Measurements from ENCODE around the gene ANKHD1. TPM values are rescaled to one million over a fixed set of nuclear protein-coding genes. Genes with fewer than 3 reads are reported as not detected.
"Not testable (repeated sequence)": the region's sequence is repeated elsewhere in the genome, so short reads cannot be mapped to it uniquely, and the experiment has no call there.

The ANKHD1 gene
- total and polyA plus RNA-seq, 5 donors: 36.1 to 69.1 (median 60.7) TPM

DNA sequence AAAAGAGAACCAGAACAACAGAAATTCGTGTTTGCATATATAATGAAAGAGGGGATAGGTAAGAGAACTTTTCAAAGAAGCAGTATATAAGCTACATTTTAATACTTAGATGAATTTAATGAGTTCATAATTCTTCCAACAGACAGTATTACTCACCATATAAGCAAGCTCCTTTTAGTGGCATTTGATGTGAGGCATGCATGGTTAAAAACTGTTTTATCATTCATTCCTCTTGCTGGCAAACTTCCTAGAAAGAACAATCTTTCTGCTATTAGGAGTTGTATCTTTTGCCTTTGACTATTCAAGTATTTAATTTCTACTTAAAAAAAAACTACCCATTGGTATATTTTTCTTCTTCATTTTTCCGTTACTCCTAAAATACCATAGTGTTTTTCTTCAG is 80.1 kb downstream of the ANKHD1 start:
- no peak overlapping the region for H3K4me3 ChIP-seq (ENCODE audit: low read length)
- intact Hi-C loops (cut with DNase I): no loop called here
- H3K27ac ChIP-seq (ENCODE audit: low read length): no peak overlapping the region
- no peaks in the 10 kb centered on the region for H3K27me3 ChIP-seq (ENCODE audit: control insufficient read depth, insufficient read depth)
- no peaks in the 10 kb centered on the region for H3K9me3 ChIP-seq (ENCODE audit: control insufficient read depth, low read length)
- no peak for DNase-seq
- 69% methylated on average over 2 of the region's 2 CpGs for WGBS
- no peaks in the 10 kb centered on the region for H3K4me1 ChIP-seq (ENCODE audit: control insufficient read depth, insufficient read depth, low read length)
- ATAC-seq: no peak

DNA sequence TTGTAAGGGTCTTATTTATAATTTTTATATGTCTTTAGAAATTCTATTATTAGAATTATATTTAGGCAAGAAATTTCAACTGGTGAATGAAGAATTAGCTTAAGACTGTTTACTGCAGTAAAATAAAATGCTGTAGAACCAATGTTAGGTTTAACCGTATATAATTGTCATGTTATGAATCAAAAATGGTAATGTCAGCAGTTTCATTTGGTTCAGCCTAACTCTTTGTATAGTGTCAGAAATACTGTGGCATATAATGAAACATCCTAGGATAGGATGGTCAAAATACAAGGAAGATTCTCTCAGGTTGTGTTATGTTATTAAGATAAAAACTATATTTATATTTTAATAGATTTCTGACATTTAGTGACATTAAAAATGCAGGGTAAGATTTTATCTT is 81.4 kb downstream of the ANKHD1 start:
- no peak for ATAC-seq
- Histone ChIP-seq H3K4me3 (ENCODE audit: low read length) (no peak overlapping the region), H3K27ac (ENCODE audit: low read length) (no peak overlapping the region), H3K9me3 (ENCODE audit: control insufficient read depth, low read length) (no peaks in the 10 kb centered on the region), H3K27me3 (ENCODE audit: control insufficient read depth, insufficient read depth) (no peaks in the 10 kb centered on the region), H3K4me1 (ENCODE audit: control insufficient read depth, insufficient read depth, low read length) (no peaks in the 10 kb centered on the region)
- DNase-seq: no peak
- WGBS: 89% methylated on average over 1 of the region's 1 CpG
- intact Hi-C loops (cut with DNase I): no loop called here

DNA sequence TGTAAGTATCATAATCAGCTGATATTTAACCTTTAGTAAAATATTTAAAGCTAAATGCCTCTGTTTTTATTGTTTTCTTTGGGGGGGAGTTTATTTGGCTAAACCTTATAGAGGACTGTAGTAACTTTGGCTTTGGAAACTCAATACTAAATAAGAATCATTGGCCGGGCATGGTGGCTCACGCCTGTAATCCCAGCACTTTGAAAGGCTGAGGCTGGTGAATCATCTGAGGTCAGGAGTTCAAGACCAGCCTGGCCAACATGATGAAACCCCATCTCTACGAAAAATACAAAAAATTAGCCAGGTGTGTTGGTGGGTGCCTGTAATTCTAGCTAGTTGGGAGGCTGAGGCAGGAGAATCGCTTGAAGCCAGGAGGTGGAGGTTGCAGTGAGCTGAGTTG is 86.5 kb downstream of the ANKHD1 start:
- H3K9me3 ChIP-seq (ENCODE audit: control insufficient read depth, low read length); H3K4me3 ChIP-seq (ENCODE audit: low read length); ATAC-seq; intact Hi-C loops (cut with DNase I); H3K27me3 ChIP-seq (ENCODE audit: control insufficient read depth, insufficient read depth); H3K4me1 ChIP-seq (ENCODE audit: control insufficient read depth, insufficient read depth, low read length); DNase-seq; H3K27ac ChIP-seq (ENCODE audit: low read length): not testable (repeated sequence)
- 95% methylated on average over 4 of the region's 4 CpGs for WGBS

DNA sequence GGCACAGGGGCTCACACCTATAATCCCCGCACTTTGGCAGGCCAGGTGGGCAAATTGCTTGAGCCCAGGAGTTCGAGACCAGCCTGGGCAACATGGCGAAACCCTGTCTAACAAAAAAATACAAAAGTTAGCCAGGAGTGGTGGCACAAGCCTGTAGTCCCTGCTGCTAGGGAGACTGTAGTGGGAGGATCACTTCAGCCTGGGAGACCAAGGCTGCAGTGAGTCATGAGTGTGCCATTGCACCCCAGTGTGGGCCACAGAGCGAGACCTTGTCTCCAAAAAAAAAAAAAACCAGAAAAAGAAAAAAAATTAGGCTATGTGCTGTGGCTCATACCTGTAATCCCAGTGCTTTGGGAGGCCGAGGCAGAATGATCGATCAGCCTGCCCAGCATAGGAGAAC is 87.3 kb downstream of the ANKHD1 start:
- Histone ChIP-seq H3K9me3 (ENCODE audit: control insufficient read depth, low read length) (no peaks in the 10 kb centered on the region), H3K4me3 (ENCODE audit: low read length) (no peak overlapping the region), H3K27ac (ENCODE audit: low read length) (no peak overlapping the region), H3K27me3 (ENCODE audit: control insufficient read depth, insufficient read depth) (no peaks in the 10 kb centered on the region), H3K4me1 (ENCODE audit: control insufficient read depth, insufficient read depth, low read length) (no peaks in the 10 kb centered on the region)
- intact Hi-C loops (cut with DNase I): no loop called here
- WGBS: 98% methylated on average over 6 of the region's 6 CpGs
- ATAC-seq (no peak), DNase-seq (no peak)

DNA sequence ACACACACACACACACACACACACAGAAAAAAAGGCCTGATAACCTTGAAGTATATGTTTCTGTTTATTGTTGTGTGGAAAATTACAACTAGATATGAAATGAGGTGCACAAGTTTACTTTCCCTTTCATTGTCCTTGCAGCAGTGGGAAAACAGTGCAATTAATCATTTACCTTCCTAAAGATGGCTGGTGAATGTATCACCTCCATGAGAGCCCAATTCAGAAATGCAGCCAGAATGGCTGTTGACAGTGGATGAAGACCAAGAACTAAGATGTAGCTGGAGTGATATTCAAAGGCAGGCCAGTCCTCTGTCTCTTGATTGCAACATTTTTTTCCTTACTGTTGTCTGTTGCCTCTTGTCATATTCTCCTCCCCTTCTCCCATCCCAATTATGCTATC is 96.3 kb downstream of the ANKHD1 start:
- no peaks in the 10 kb centered on the region for H3K27me3 ChIP-seq (ENCODE audit: control insufficient read depth, insufficient read depth)
- H3K4me3 ChIP-seq (ENCODE audit: low read length): no peak overlapping the region
- intact Hi-C loops (cut with DNase I): no loop called here
- no peaks in the 10 kb centered on the region for H3K9me3 ChIP-seq (ENCODE audit: control insufficient read depth, low read length)
- DNase-seq: no peak
- no peak for ATAC-seq
- H3K27ac ChIP-seq (ENCODE audit: low read length): no peak overlapping the region
- H3K4me1 ChIP-seq (ENCODE audit: control insufficient read depth, insufficient read depth, low read length): no peaks in the 10 kb centered on the region

DNA sequence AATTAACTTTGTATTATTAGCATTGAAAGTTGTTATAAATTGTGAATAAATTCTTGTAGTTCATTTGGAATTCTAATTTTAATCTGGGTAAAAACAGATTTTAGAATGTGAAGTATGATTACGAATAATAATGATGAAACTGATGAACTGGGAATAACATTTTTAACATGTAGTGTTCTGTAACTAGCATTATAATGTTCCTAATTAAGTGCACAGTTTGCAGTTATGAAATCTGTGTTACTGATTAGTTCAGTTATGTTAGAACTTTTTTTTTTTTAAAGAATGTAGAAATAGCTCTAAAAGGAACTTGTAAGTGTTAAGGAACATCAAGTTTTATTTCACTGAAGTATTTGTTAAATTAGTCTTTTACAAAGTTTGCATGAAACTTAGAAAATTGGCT is 97.0 kb downstream of the ANKHD1 start:
- intact Hi-C loops (cut with DNase I): no loop called here
- no peak for ATAC-seq
- Histone ChIP-seq H3K27ac (ENCODE audit: low read length) (no peak overlapping the region), H3K4me1 (ENCODE audit: control insufficient read depth, insufficient read depth, low read length) (no peaks in the 10 kb centered on the region), H3K4me3 (ENCODE audit: low read length) (no peak overlapping the region), H3K9me3 (ENCODE audit: control insufficient read depth, low read length) (no peaks in the 10 kb centered on the region), H3K27me3 (ENCODE audit: control insufficient read depth, insufficient read depth) (no peaks in the 10 kb centered on the region)
- 87% methylated on average over 1 of the region's 1 CpG for WGBS
- DNase-seq: no peak

DNA sequence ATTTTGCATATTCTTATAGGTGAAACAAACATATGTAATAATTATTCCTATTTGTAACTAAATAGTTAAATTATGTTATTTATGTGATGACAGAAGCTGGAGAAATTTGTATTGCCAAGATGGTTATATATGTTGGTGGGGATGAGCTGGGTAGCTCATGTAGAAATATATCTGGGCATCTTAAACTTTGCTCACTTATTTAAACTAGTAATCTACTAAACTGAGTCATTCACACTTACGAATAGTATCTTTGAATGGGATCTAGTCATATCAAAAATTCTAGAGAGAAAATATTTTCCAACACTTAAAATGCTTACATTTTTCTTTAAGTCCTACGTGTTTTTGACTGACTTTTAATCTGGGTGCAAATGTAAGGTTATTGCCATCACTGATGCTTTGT is 101.2 kb downstream of the ANKHD1 start:
- Histone ChIP-seq H3K27ac (ENCODE audit: low read length) (no peak overlapping the region), H3K27me3 (ENCODE audit: control insufficient read depth, insufficient read depth) (no peaks in the 10 kb centered on the region), H3K4me3 (ENCODE audit: low read length) (no peak overlapping the region), H3K9me3 (ENCODE audit: control insufficient read depth, low read length) (no peaks in the 10 kb centered on the region), H3K4me1 (ENCODE audit: control insufficient read depth, insufficient read depth, low read length) (no peaks in the 10 kb centered on the region)
- ATAC-seq (no peak), DNase-seq (no peak)
- intact Hi-C loops (cut with DNase I): no loop called here
- 93% methylated on average over 2 of the region's 2 CpGs for WGBS

DNA sequence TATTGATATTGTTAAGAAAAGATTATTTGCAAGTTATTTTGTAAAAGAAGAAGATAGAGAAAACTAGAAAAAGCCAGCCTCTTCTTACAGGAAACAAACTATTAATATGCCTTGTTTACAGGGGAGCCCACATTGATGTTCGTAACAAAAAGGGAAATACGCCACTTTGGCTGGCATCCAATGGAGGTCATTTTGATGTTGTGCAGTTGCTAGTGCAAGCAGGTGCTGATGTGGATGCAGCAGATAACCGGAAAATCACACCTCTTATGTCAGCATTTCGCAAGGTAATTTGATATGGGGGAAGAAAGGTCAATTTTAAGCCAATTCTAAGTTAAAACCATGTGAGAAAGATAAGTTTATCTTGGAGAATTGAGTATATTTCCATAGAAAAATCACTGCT is 108.3 kb downstream of the ANKHD1 start:
- intact Hi-C loops (cut with DNase I): no loop called here
- H3K27ac ChIP-seq (ENCODE audit: low read length): no peak overlapping the region
- no peaks in the 10 kb centered on the region for H3K4me1 ChIP-seq (ENCODE audit: control insufficient read depth, insufficient read depth, low read length)
- WGBS: 60% methylated on average over 4 of the region's 4 CpGs
- no peak overlapping the region for H3K4me3 ChIP-seq (ENCODE audit: low read length)
- ATAC-seq (no peak), DNase-seq (no peak)
- no peaks in the 10 kb centered on the region for H3K27me3 ChIP-seq (ENCODE audit: control insufficient read depth, insufficient read depth)
- H3K9me3 ChIP-seq (ENCODE audit: control insufficient read depth, low read length): no peaks in the 10 kb centered on the region

DNA sequence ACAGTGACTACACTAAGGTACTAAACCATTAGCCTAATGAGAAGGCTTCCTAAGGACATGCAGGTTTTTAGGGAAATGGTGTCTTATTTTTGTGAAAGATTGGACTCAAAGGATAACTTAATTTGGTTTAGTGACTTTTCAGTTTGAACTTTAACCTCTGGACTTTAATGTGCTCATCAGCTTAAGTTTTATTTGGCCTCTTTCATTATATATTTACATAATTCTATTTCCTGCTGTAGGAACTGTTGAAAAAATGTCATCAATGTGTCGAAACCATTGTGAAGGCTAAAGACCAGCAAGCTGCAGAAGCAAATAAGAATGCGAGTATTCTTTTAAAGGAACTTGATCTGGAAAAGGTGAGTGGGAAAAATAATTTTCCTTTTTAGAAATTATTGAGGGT is 111.5 kb downstream of the ANKHD1 start:
- ATAC-seq (no peak), DNase-seq (no peak)
- H3K4me3 ChIP-seq (ENCODE audit: low read length): no peak overlapping the region
- H3K9me3 ChIP-seq (ENCODE audit: control insufficient read depth, low read length): no peaks in the 10 kb centered on the region
- intact Hi-C loops (cut with DNase I): no loop called here
- WGBS: 96% methylated on average over 2 of the region's 2 CpGs
- H3K27ac ChIP-seq (ENCODE audit: low read length): no peak overlapping the region
- no peaks in the 10 kb centered on the region for H3K27me3 ChIP-seq (ENCODE audit: control insufficient read depth, insufficient read depth)
- H3K4me1 ChIP-seq (ENCODE audit: control insufficient read depth, insufficient read depth, low read length): no peaks in the 10 kb centered on the region

DNA sequence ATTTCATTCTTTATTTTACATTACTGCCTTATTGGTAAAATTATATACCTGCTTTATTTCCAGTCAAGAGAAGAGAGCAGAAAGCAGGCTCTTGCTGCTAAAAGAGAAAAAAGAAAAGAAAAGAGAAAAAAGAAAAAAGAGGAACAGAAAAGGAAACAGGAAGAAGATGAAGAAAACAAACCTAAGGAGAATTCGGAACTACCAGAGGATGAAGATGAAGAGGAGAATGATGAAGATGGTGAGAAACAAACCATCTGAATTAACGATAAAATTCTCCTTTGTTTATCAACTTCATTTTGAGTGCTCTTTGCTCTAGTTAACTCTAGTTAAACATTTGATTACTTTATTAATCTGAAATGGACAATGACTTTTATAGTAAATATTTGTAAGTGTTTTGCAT is 122.4 kb downstream of the ANKHD1 start:
- no peak for ATAC-seq
- Histone ChIP-seq H3K27me3 (ENCODE audit: control insufficient read depth, insufficient read depth) (no peaks in the 10 kb centered on the region), H3K27ac (ENCODE audit: low read length) (no peak overlapping the region), H3K4me1 (ENCODE audit: control insufficient read depth, insufficient read depth, low read length) (no peaks in the 10 kb centered on the region), H3K4me3 (ENCODE audit: low read length) (no peak overlapping the region), H3K9me3 (ENCODE audit: control insufficient read depth, low read length) (no peaks in the 10 kb centered on the region)
- no peak for DNase-seq
- intact Hi-C loops (cut with DNase I): no loop called here
- WGBS: 88% methylated on average over 2 of the region's 2 CpGs

DNA sequence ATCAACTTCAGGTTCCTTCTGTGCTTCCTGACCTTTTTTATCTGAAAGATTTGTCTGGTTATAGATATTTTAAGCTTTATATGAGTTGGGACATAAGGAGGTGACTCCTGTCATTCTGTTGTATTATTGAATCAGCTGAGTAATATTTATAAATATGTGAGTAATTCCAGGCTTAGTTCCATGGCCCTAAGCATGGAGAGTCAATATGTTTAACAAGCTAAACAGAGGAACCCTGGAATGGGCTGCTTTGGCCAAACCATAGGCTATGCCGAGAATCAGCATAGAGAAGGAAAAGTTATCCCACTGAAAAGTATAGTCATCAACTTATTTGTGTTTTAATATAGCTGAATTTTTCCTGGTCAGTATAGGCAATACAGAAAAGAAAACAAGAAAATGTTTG is 138.6 kb downstream of the ANKHD1 start:
- DNase-seq: no peak
- intact Hi-C loops (cut with DNase I): no loop called here
- no peaks in the 10 kb centered on the region for H3K4me1 ChIP-seq (ENCODE audit: control insufficient read depth, insufficient read depth, low read length)
- no peaks in the 10 kb centered on the region for H3K27me3 ChIP-seq (ENCODE audit: control insufficient read depth, insufficient read depth)
- no peaks in the 10 kb centered on the region for H3K9me3 ChIP-seq (ENCODE audit: control insufficient read depth, low read length)
- no peak for ATAC-seq
- WGBS: 93% methylated on average over 1 of the region's 1 CpG
- no peak overlapping the region for H3K27ac ChIP-seq (ENCODE audit: low read length)
- no peak overlapping the region for H3K4me3 ChIP-seq (ENCODE audit: low read length)

DNA sequence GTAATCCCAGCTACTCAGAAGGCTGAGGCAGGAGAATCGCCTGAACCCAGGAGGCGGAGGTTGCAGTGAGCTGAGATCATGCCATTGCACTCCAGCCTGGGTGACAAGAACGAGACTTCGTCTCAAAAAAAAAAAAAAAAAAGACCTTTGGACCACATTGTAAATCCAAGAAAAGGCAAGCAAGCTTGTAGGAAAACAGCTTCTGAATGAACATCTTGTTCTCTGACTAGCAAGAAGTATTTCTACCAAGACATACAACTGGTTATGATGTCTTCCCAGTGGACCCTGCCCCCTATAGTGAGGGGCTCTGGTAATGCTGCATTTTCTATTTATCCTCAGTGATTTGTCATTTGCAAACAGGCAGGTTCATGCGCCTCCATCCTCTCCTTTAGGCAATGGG is 141.3 kb downstream of the ANKHD1 start:
- H3K4me3 ChIP-seq (ENCODE audit: low read length): no peak overlapping the region
- H3K9me3 ChIP-seq (ENCODE audit: control insufficient read depth, low read length): no peaks in the 10 kb centered on the region
- no peak for ATAC-seq
- DNase-seq: no peak
- H3K4me1 ChIP-seq (ENCODE audit: control insufficient read depth, insufficient read depth, low read length): peaks cover 6% of the 10 kb centered on the region
- H3K27ac ChIP-seq (ENCODE audit: low read length): no peak overlapping the region
- H3K27me3 ChIP-seq (ENCODE audit: control insufficient read depth, insufficient read depth): no peaks in the 10 kb centered on the region
- intact Hi-C loops (cut with DNase I): no loop called here
- WGBS: 95% methylated on average over 5 of the region's 5 CpGs
